HL-60 (cell line): ENCODE results near the gene NARF.

Experiments
- DNase-seq, 2 experiments: peaks; one replicate each; pipeline ENCODE4 v3.0.0-alpha.2; 2010 to 2020; ENCODE audit warnings: low read depth in 1 of 2, low spot score in 1 of 2
- H3K27ac ChIP-seq: fragments of 250-450 bp; sonication (Bioruptor Pico); replicated peaks from 2 replicates; pipeline ENCODE4 v1.5.1; 2020; ENCODE audit warnings: mild to moderate bottlenecking, moderate library complexity
- H3K27me3 ChIP-seq: fragments of 250-450 bp; sonication (Bioruptor Pico); 2 replicates; pipeline ENCODE4 v1.5.1; 2021; ENCODE audit warnings: mild to moderate bottlenecking, moderate library complexity; ENCODE audit not compliant: insufficient read depth, poor library complexity, severe bottlenecking
- H3K4me3 ChIP-seq: replicated peaks from 2 replicates; pipeline ENCODE4 v1.5.1; 2011; ENCODE audit warnings: mild to moderate bottlenecking, control low read depth, low read length; ENCODE audit not compliant: insufficient read depth
- GABPA ChIP-seq: IDR thresholded peaks from 2 replicates; pipeline ENCODE4 v1.6.1; 2012; ENCODE audit warnings: low read depth
- POLR2AphosphoS5 ChIP-seq: IDR thresholded peaks from 2 replicates; pipeline ENCODE4 v1.6.1; 2012; ENCODE audit warnings: low read depth
- SPI1 ChIP-seq: IDR thresholded peaks from 2 replicates; pipeline ENCODE4 v1.6.1; 2012; ENCODE audit warnings: low read depth, mild to moderate bottlenecking, borderline replicate concordance
- TF ChIP-seq, protein P1 (sequence below): IDR thresholded peaks from 2 replicates; pipeline ENCODE4 v1.6.1; 2012; ENCODE audit warnings: low read depth; ENCODE audit not compliant: insufficient replicate concordance
- TF ChIP-seq, protein P2 (sequence below): IDR thresholded peaks from one replicate; pipeline ENCODE4 v1.5.1; 2011; ENCODE audit warnings: low read length, control low read depth, inconsistent platforms; ENCODE audit not compliant: insufficient read depth

NARF gene

DNA sequence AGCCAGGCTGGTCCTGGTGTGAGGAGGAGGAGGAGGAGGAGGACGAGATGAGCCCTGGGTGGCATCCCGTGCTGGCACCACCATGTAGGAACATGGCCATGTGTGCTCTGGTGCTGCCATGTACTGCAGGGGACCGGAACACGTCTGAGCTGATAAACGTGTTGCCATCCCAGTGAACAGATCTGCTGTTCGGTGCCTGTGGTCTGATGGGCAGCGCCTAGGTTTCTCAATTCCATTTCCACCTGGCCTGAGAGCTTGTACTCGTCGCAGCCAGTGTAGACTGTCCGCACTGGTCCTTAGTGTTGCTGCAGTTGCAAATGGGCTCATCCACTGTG is 32.6 kb downstream of the NARF start:
- H3K27ac ChIP-seq, result no peak overlapping the region
- DNase-seq, result no peak
- H3K4me3 ChIP-seq, result no peak overlapping the region
- no peak for TF ChIP-seq POLR2AphosphoS5
- TF ChIP-seq, protein P1, sequence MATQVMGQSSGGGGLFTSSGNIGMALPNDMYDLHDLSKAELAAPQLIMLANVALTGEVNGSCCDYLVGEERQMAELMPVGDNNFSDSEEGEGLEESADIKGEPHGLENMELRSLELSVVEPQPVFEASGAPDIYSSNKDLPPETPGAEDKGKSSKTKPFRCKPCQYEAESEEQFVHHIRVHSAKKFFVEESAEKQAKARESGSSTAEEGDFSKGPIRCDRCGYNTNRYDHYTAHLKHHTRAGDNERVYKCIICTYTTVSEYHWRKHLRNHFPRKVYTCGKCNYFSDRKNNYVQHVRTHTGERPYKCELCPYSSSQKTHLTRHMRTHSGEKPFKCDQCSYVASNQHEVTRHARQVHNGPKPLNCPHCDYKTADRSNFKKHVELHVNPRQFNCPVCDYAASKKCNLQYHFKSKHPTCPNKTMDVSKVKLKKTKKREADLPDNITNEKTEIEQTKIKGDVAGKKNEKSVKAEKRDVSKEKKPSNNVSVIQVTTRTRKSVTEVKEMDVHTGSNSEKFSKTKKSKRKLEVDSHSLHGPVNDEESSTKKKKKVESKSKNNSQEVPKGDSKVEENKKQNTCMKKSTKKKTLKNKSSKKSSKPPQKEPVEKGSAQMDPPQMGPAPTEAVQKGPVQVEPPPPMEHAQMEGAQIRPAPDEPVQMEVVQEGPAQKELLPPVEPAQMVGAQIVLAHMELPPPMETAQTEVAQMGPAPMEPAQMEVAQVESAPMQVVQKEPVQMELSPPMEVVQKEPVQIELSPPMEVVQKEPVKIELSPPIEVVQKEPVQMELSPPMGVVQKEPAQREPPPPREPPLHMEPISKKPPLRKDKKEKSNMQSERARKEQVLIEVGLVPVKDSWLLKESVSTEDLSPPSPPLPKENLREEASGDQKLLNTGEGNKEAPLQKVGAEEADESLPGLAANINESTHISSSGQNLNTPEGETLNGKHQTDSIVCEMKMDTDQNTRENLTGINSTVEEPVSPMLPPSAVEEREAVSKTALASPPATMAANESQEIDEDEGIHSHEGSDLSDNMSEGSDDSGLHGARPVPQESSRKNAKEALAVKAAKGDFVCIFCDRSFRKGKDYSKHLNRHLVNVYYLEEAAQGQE, result no peak
- TF ChIP-seq, protein P2, sequence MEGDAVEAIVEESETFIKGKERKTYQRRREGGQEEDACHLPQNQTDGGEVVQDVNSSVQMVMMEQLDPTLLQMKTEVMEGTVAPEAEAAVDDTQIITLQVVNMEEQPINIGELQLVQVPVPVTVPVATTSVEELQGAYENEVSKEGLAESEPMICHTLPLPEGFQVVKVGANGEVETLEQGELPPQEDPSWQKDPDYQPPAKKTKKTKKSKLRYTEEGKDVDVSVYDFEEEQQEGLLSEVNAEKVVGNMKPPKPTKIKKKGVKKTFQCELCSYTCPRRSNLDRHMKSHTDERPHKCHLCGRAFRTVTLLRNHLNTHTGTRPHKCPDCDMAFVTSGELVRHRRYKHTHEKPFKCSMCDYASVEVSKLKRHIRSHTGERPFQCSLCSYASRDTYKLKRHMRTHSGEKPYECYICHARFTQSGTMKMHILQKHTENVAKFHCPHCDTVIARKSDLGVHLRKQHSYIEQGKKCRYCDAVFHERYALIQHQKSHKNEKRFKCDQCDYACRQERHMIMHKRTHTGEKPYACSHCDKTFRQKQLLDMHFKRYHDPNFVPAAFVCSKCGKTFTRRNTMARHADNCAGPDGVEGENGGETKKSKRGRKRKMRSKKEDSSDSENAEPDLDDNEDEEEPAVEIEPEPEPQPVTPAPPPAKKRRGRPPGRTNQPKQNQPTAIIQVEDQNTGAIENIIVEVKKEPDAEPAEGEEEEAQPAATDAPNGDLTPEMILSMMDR, result no peak
- TF ChIP-seq GABPA, result no peak
- TF ChIP-seq SPI1, result no peak
- H3K27me3 ChIP-seq, result no peaks in the 10 kb centered on the region

DNA sequence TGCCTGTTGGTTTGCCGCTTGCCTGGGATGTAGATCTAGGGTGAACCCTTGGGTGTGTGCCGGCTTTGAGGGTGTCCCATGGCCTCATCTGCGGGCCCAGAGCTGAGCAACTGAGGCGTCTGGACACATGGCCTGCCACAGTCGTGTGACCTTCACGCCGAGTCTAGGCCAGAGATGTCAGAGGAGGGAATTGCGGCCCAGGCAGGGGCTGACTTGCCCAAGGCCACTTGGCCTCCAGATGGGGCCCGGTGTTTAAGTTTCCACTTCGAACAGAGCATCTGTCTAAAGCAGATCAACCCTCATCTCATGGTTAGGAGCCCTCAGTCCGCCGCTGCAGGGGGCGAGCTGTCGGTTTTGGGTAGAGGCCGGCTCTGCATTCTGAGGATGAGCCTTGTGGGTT is 33.0 kb downstream of the NARF start:
- H3K27me3 ChIP-seq, result no peaks in the 10 kb centered on the region
- no peak overlapping the region for H3K4me3 ChIP-seq
- TF ChIP-seq, protein P2, result no peak
- TF ChIP-seq POLR2AphosphoS5 (no peak), SPI1 (no peak), GABPA (no peak)
- TF ChIP-seq, protein P1, result no peak
- no peak overlapping the region for H3K27ac ChIP-seq
- DNase-seq, result no peak

DNA sequence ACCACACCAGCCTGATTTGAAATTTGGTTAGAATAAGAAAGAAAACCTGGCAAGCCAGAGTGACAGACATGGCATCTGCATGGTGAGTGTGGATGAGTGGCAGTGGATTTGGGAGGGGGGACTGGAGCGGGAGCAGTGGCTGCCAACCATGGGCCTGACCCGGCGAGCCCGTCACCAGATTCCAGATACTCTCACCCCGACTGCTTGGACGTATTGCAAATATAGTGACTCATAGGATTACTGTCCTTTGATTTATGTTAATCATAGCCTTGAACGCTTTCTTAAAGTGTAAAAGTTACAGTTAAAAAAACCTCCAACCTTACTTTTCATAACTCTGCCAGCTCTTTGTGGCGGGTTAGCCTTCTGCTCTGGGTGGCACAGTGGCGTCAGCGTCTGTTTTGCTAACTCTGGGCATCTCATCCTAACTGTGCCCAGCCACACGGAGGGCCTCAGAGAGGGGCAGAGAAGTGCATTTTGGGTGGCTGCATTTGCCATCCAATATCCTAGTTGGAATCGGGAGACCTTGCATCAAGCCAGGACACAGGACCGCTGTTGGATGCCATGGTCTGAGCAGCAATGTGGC is 34.2 kb downstream of the NARF start:
- no peak overlapping the region for H3K27ac ChIP-seq

More for the DNA sequence above, 34.2 kb downstream of the NARF start:
- Histone ChIP-seq H3K4me3 (no peak overlapping the region), H3K27me3 (no peaks in the 10 kb centered on the region)
- TF ChIP-seq, protein P1, result no peak
- TF ChIP-seq POLR2AphosphoS5, result no peak
- TF ChIP-seq, protein P2, result no peak
- TF ChIP-seq SPI1, result no peak
- no peak for TF ChIP-seq GABPA
- no peak for DNase-seq
